ENCODE measurements around the gene CDC34. TPM values are rescaled to one million over a fixed set of nuclear protein-coding genes. Genes with fewer than 3 reads are reported as not detected.

CDC34 gene
- total RNA-seq, 1 experiment from 2014 or later = 76.2 TPM

GRCh38 chr19:494171-495080, 37.1 kb upstream of the CDC34 start:
- H3K27me3 ChIP-seq = no peaks in the 10 kb centered on the region
- no peaks in the 10 kb centered on the region for H3K4me1 ChIP-seq
- H3K36me3 ChIP-seq = no peaks in the 10 kb centered on the region
- no peaks in the 10 kb centered on the region for H3K9me3 ChIP-seq (replicated peaks)
- no peak for DNase-seq
- no peak overlapping the region for H3K27ac ChIP-seq
- no peak overlapping the region for H3K4me3 ChIP-seq

GRCh38 chr19:495081-495401, 36.5 kb upstream of the CDC34 start:
- no peak overlapping the region for H3K4me3 ChIP-seq
- no peak overlapping the region for H3K27ac ChIP-seq
- no peaks in the 10 kb centered on the region for H3K9me3 ChIP-seq (replicated peaks)
- no peaks in the 10 kb centered on the region for H3K36me3 ChIP-seq
- no peak for DNase-seq
- no peaks in the 10 kb centered on the region for H3K27me3 ChIP-seq
- no peaks in the 10 kb centered on the region for H3K4me1 ChIP-seq

GRCh38 chr19:495402-496111, 36.0 kb upstream of the CDC34 start:
- peak in 1 of 2 experiments; percentile 54 for DNase-seq
- Histone ChIP-seq H3K36me3 (no peaks in the 10 kb centered on the region), H3K27ac (no peak overlapping the region), H3K4me1 (no peaks in the 10 kb centered on the region), H3K27me3 (no peaks in the 10 kb centered on the region), H3K9me3 (replicated peaks) (no peaks in the 10 kb centered on the region), H3K4me3 (no peak overlapping the region)

GRCh38 chr19:496112-496665, 35.4 kb upstream of the CDC34 start, which contains the start of gene MADCAM1:
MADCAM1 (plus strand) TSS chr19:496486; CDS start chr19:496500, 14 bp downstream.
- Histone ChIP-seq H3K4me3 (no peak within 1 kb of the TSS), H3K27me3 (no peaks in the 10 kb centered on the region), H3K27ac (no peak within 1 kb of the TSS), H3K36me3 (no peaks in the 10 kb centered on the region), H3K9me3 (replicated peaks) (no peaks in the 10 kb centered on the region), H3K4me1 (no peaks in the 10 kb centered on the region)
- no peak for DNase-seq

GRCh38 chr19:496986-497385, 34.6 kb upstream of the CDC34 start:
- H3K9me3 ChIP-seq (replicated peaks) = no peaks in the 10 kb centered on the region
- no peak overlapping the region for H3K27ac ChIP-seq
- no peaks in the 10 kb centered on the region for H3K4me1 ChIP-seq
- H3K4me3 ChIP-seq = no peak overlapping the region
- DNase-seq = no peak
- no peaks in the 10 kb centered on the region for H3K36me3 ChIP-seq
- H3K27me3 ChIP-seq = no peaks in the 10 kb centered on the region

- Histone ChIP-seq H3K36me3 (no peaks in the 10 kb centered on the region), H3K27ac (no peak overlapping the region), H3K4me3 (no peak overlapping the region), H3K4me1 (no peaks in the 10 kb centered on the region), H3K9me3 (replicated peaks) (no peaks in the 10 kb centered on the region), H3K27me3 (no peaks in the 10 kb centered on the region)
- DNase-seq = no peak
These were observed 34.1 kb upstream of the CDC34 start for GRCh38 chr19:497491-497868.

- no peak overlapping the region for H3K27ac ChIP-seq
- H3K4me3 ChIP-seq = no peak overlapping the region
- no peaks in the 10 kb centered on the region for H3K9me3 ChIP-seq (replicated peaks)
- no peaks in the 10 kb centered on the region for H3K4me1 ChIP-seq
- no peak for DNase-seq
- H3K36me3 ChIP-seq = no peaks in the 10 kb centered on the region
- no peaks in the 10 kb centered on the region for H3K27me3 ChIP-seq
These were observed 33.6 kb upstream of the CDC34 start for GRCh38 chr19:497869-498510.

GRCh38 chr19:498511-498891, 33.1 kb upstream of the CDC34 start:
- Histone ChIP-seq H3K27me3 (no peaks in the 10 kb centered on the region), H3K4me1 (no peaks in the 10 kb centered on the region), H3K27ac (no peak overlapping the region), H3K4me3 (no peak overlapping the region), H3K36me3 (no peaks in the 10 kb centered on the region), H3K9me3 (replicated peaks) (no peaks in the 10 kb centered on the region)
- no peak for DNase-seq

- Histone ChIP-seq H3K4me3 (no peak overlapping the region), H3K9me3 (replicated peaks) (no peaks in the 10 kb centered on the region), H3K4me1 (no peaks in the 10 kb centered on the region), H3K27me3 (no peaks in the 10 kb centered on the region), H3K36me3 (no peaks in the 10 kb centered on the region), H3K27ac (no peak overlapping the region)
- DNase-seq = no peak
These were observed 32.5 kb upstream of the CDC34 start for GRCh38 chr19:498977-499623.

GRCh38 chr19:501646-502045, 29.9 kb upstream of the CDC34 start:
- Histone ChIP-seq H3K27me3 (no peaks in the 10 kb centered on the region), H3K36me3 (no peaks in the 10 kb centered on the region), H3K9me3 (replicated peaks) (no peaks in the 10 kb centered on the region), H3K4me1 (no peaks in the 10 kb centered on the region), H3K27ac (no peak overlapping the region), H3K4me3 (no peak overlapping the region)
- no peak for DNase-seq

GRCh38 chr19:504616-505015, 26.9 kb upstream of the CDC34 start:
- DNase-seq = no peak
- no peaks in the 10 kb centered on the region for H3K4me1 ChIP-seq
- no peaks in the 10 kb centered on the region for H3K36me3 ChIP-seq
- H3K27me3 ChIP-seq = no peaks in the 10 kb centered on the region
- no peak overlapping the region for H3K27ac ChIP-seq
- no peak overlapping the region for H3K4me3 ChIP-seq
- no peaks in the 10 kb centered on the region for H3K9me3 ChIP-seq (replicated peaks)

- peaks cover 10% of the 10 kb centered on the region for H3K4me1 ChIP-seq
- H3K36me3 ChIP-seq = no peaks in the 10 kb centered on the region
- H3K27me3 ChIP-seq = no peaks in the 10 kb centered on the region
- peak; percentile 95 to 98 for DNase-seq
- peak overlapping the region; percentile 97 for H3K4me3 ChIP-seq
- peak overlapping the region; percentile 95 for H3K27ac ChIP-seq
- no peaks in the 10 kb centered on the region for H3K9me3 ChIP-seq (replicated peaks)
These were observed 24.9 kb upstream of the CDC34 start for GRCh38 chr19:506404-507285.

- Histone ChIP-seq H3K9me3 (replicated peaks) (no peaks in the 10 kb centered on the region), H3K4me3 (peak within 1 kb of the TSS; percentile 97), H3K4me1 (peaks cover 11% of the 10 kb centered on the region), H3K27ac (peak within 1 kb of the TSS; percentile 95), H3K27me3 (no peaks in the 10 kb centered on the region), H3K36me3 (no peaks in the 10 kb centered on the region)
- DNase-seq = peak; percentile 76 to 99
These were observed 24.0 kb upstream of the CDC34 start, which contains the start of gene TPGS1 for GRCh38 chr19:507286-508203. TPGS1 (plus strand) TSS chr19:507497; CDS start chr19:507507, 10 bp downstream.
